ENCODE measurements around the gene ZBTB9. TPM values are rescaled to one million over a fixed set of nuclear protein-coding genes. Genes with fewer than 3 reads are reported as not detected.
A peak's percentile ranks its signal among the peaks of the same experiment; 100 is the strongest.

The ZBTB9 gene
- total and polyA plus RNA-seq, 3 experiments from 2014 or later: 9.1 to 16.5 (median 16.4) TPM

GRCh38 chr6:33420491-33421343 is 33.7 kb upstream of the ZBTB9 start:
- CTCF ChIA-PET: interaction anchor here (1.3 kb wide), 1 partner anchor 30 kb away, joined by 3 read pairs; no protein-coding TSS in a partner anchor
- H3K27ac ChIP-seq (ENCODE audit: low read depth, low read length): no peak overlapping the region
- no peak for DNase-seq
- H3K36me3 ChIP-seq (ENCODE audit: insufficient read depth, low read length): peaks cover 5% of the 10 kb centered on the region
- no peaks in the 10 kb centered on the region for H3K9me3 ChIP-seq (ENCODE audit: low read length)
- Mint-ChIP-seq H3K27me3 (peaks cover 0 to 3% of the 10 kb centered on the region in 2 donors), H3K27ac (peak overlapping the region in 7 of 8 donors; percentile 50 to 90 (median 75)), H3K4me1 (peaks cover 63 to 66% (median 65%) of the 10 kb centered on the region in 3 donors), H3K4me3 (peak overlapping the region in 3 of 7 donors; percentile 12 to 79 (median 50)), H3K36me3 (peaks cover under 1 to 21% (median 4%) of the 10 kb centered on the region in 3 donors), H3K9me3 (no peaks in the 10 kb centered on the region)
- no peak overlapping the region for H3K4me3 ChIP-seq (ENCODE audit: low read length)
- POLR2A ChIA-PET: no interaction called here
- H3K4me1 ChIP-seq (ENCODE audit: insufficient read depth, low read length): peaks cover 51% of the 10 kb centered on the region
- H3K27me3 ChIP-seq (ENCODE audit: insufficient read depth, low read length, poor library complexity, severe bottlenecking): no peaks in the 10 kb centered on the region

- Histone ChIP-seq H3K27ac (ENCODE audit: low read depth, low read length) (no peak overlapping the region), H3K4me1 (ENCODE audit: insufficient read depth, low read length) (peaks cover 45% of the 10 kb centered on the region), H3K27me3 (ENCODE audit: insufficient read depth, low read length, poor library complexity, severe bottlenecking) (no peaks in the 10 kb centered on the region), H3K36me3 (ENCODE audit: insufficient read depth, low read length) (no peaks in the 10 kb centered on the region), H3K4me3 (ENCODE audit: low read length) (no peak overlapping the region), H3K9me3 (ENCODE audit: low read length) (no peaks in the 10 kb centered on the region)
- Mint-ChIP-seq H3K4me3 (peak overlapping the region in 1 of 7 donors; percentile 79), H3K27ac (peak overlapping the region in 6 of 8 donors; percentile 30 to 90 (median 60)), H3K27me3 (peaks cover 0 to 3% of the 10 kb centered on the region in 2 donors), H3K9me3 (no peaks in the 10 kb centered on the region), H3K4me1 (peaks cover 60 to 63% (median 62%) of the 10 kb centered on the region in 3 donors), H3K36me3 (peaks cover 0 to 16% (median 4%) of the 10 kb centered on the region in 3 donors)
- no peak for DNase-seq
- ChIA-PET POLR2A (no interaction called here), CTCF (no interaction called here)
These were observed 33.1 kb upstream of the ZBTB9 start for GRCh38 chr6:33421344-33421643.

- Mint-ChIP-seq H3K36me3 (peaks cover 0 to 13% (median 0%) of the 10 kb centered on the region in 3 donors), H3K4me3 (peak overlapping the region; percentile 46 to 93 (median 86)), H3K27ac (peak overlapping the region; percentile 80 to 100 (median 99)), H3K9me3 (no peaks in the 10 kb centered on the region), H3K27me3 (peaks cover 0 to 11% of the 10 kb centered on the region in 2 donors), H3K4me1 (peaks cover 57 to 62% (median 61%) of the 10 kb centered on the region in 3 donors)
- Histone ChIP-seq H3K4me3 (ENCODE audit: low read length) (no peak overlapping the region), H3K27ac (ENCODE audit: low read depth, low read length) (no peak overlapping the region), H3K9me3 (ENCODE audit: low read length) (no peaks in the 10 kb centered on the region), H3K4me1 (ENCODE audit: insufficient read depth, low read length) (peaks cover 38% of the 10 kb centered on the region), H3K36me3 (ENCODE audit: insufficient read depth, low read length) (no peaks in the 10 kb centered on the region), H3K27me3 (ENCODE audit: insufficient read depth, low read length, poor library complexity, severe bottlenecking) (no peaks in the 10 kb centered on the region)
- POLR2A ChIA-PET: interaction anchor here (3.0 kb wide), 1 partner anchor 13 kb away, joined by 13 read pairs; the partner anchor contains the start of gene PHF1
- no peak for DNase-seq
- CTCF ChIA-PET: interaction anchor here (3.5 kb wide), 1 partner anchor 15 kb away, joined by 10 read pairs; no protein-coding TSS in a partner anchor
These were observed 30.6 kb upstream of the ZBTB9 start for GRCh38 chr6:33423777-33424176.

GRCh38 chr6:33424855-33425667 is 29.3 kb upstream of the ZBTB9 start:
- H3K36me3 ChIP-seq (ENCODE audit: insufficient read depth, low read length): no peaks in the 10 kb centered on the region
- Mint-ChIP-seq H3K27me3 (peaks cover 0 to 11% of the 10 kb centered on the region in 2 donors), H3K36me3 (peaks cover 0 to 13% (median 0%) of the 10 kb centered on the region in 3 donors), H3K4me3 (peak overlapping the region; percentile 84 to 93 (median 91)), H3K4me1 (peaks cover 59 to 64% (median 63%) of the 10 kb centered on the region in 3 donors), H3K27ac (peak overlapping the region; percentile 97 to 100 (median 99)), H3K9me3 (no peaks in the 10 kb centered on the region)
- DNase-seq: no peak
- peak overlapping the region; percentile 88 for H3K27ac ChIP-seq (ENCODE audit: low read depth, low read length)
- H3K4me3 ChIP-seq (ENCODE audit: low read length): peak overlapping the region; percentile 69
- H3K27me3 ChIP-seq (ENCODE audit: insufficient read depth, low read length, poor library complexity, severe bottlenecking): no peaks in the 10 kb centered on the region
- POLR2A ChIA-PET: interaction anchor here (1.4 to 3.0 kb wide), 3 partner anchors 14 to 136 kb away, joined by 3 to 13 read pairs (median 4); partner anchors contain the start of genes PFDN6, PHF1, WDR46 and ZBTB22
- CTCF ChIA-PET: interaction anchor here (0.9 to 3.5 kb wide), 9 partner anchors 13 to 177 kb away, joined by 3 to 14 read pairs (median 4); partner anchors contain the start of genes B3GALT4, RGL2 and ZBTB22
- H3K9me3 ChIP-seq (ENCODE audit: low read length): no peaks in the 10 kb centered on the region
- peaks cover 40% of the 10 kb centered on the region for H3K4me1 ChIP-seq (ENCODE audit: insufficient read depth, low read length)

- Mint-ChIP-seq H3K36me3 (peaks cover 0 to 13% (median 0%) of the 10 kb centered on the region in 3 donors), H3K9me3 (no peaks in the 10 kb centered on the region), H3K4me1 (peaks cover 66 to 73% (median 71%) of the 10 kb centered on the region in 3 donors), H3K27ac (peak overlapping the region; percentile 97 to 100 (median 99)), H3K4me3 (peak overlapping the region; percentile 84 to 93 (median 91)), H3K27me3 (peaks cover 0 to 11% of the 10 kb centered on the region in 2 donors)
- Histone ChIP-seq H3K9me3 (ENCODE audit: low read length) (no peaks in the 10 kb centered on the region), H3K36me3 (ENCODE audit: insufficient read depth, low read length) (no peaks in the 10 kb centered on the region), H3K27ac (ENCODE audit: low read depth, low read length) (peak overlapping the region; percentile 88), H3K27me3 (ENCODE audit: insufficient read depth, low read length, poor library complexity, severe bottlenecking) (no peaks in the 10 kb centered on the region), H3K4me1 (ENCODE audit: insufficient read depth, low read length) (peaks cover 48% of the 10 kb centered on the region), H3K4me3 (ENCODE audit: low read length) (peak overlapping the region; percentile 69)
- DNase-seq: peak; percentile 78 to 90 (median 80)
- ChIA-PET CTCF (interaction anchor here (0.6 to 3.5 kb wide), 11 partner anchors 14 to 215 kb away, joined by 3 to 14 read pairs (median 4); partner anchors contain the start of genes B3GALT4, RGL2, ZBTB22 and ZBTB9), POLR2A (interaction anchor here (0.9 to 3.0 kb wide), 6 partner anchors 8 to 137 kb away, joined by 3 to 13 read pairs (median 4); partner anchors contain the start of genes CUTA, PFDN6, PHF1 and WDR46)
These were observed 28.5 kb upstream of the ZBTB9 start for GRCh38 chr6:33425668-33426577.

GRCh38 chr6:33426590-33427511 is 27.5 kb upstream of the ZBTB9 start:
- peak; percentile 39 to 76 (median 59) for DNase-seq
- Mint-ChIP-seq H3K27ac (peak overlapping the region; percentile 97 to 100 (median 99)), H3K4me3 (peak overlapping the region; percentile 84 to 93 (median 91)), H3K4me1 (peaks cover 66 to 74% (median 74%) of the 10 kb centered on the region in 3 donors), H3K9me3 (no peaks in the 10 kb centered on the region), H3K27me3 (peaks cover 0 to 11% of the 10 kb centered on the region in 2 donors), H3K36me3 (peaks cover 0 to 13% (median 0%) of the 10 kb centered on the region in 3 donors)
- no peaks in the 10 kb centered on the region for H3K27me3 ChIP-seq (ENCODE audit: insufficient read depth, low read length, poor library complexity, severe bottlenecking)
- ChIA-PET CTCF (interaction anchor here (0.6 to 3.5 kb wide), 10 partner anchors 14 to 216 kb away, joined by 3 to 14 read pairs (median 4); partner anchors contain the start of genes B3GALT4, RGL2, ZBTB22 and ZBTB9), POLR2A (interaction anchor here (0.9 to 3.0 kb wide), 4 partner anchors 9 to 109 kb away, joined by 4 to 13 read pairs (median 4); partner anchors contain the start of genes CUTA, PHF1 and ZBTB22)
- no peaks in the 10 kb centered on the region for H3K9me3 ChIP-seq (ENCODE audit: low read length)
- H3K27ac ChIP-seq (ENCODE audit: low read depth, low read length): peak overlapping the region; percentile 88
- H3K4me3 ChIP-seq (ENCODE audit: low read length): peak overlapping the region; percentile 74
- H3K36me3 ChIP-seq (ENCODE audit: insufficient read depth, low read length): no peaks in the 10 kb centered on the region
- H3K4me1 ChIP-seq (ENCODE audit: insufficient read depth, low read length): peaks cover 58% of the 10 kb centered on the region
